GM19099 (cell line): Measurements from ENCODE around the gene BANF2.

Experiments
- POLR2A ChIP-seq: IDR thresholded peaks from 3 replicates; pipeline ENCODE4 v1.6.1; 2011; ENCODE audit warnings: low read depth; ENCODE audit not compliant: insufficient read length; ENCODE audit errors: extremely low read depth

BANF2 gene

GRCh38 chr20:17660667-17661066 lies 39.1 kb upstream of the BANF2 start:
- no peak for TF ChIP-seq POLR2A

GRCh38 chr20:17661121-17661744 lies 38.5 kb upstream of the BANF2 start:
- TF ChIP-seq POLR2A: no peak

GRCh38 chr20:17662333-17663039 lies 37.3 kb upstream of the BANF2 start:
- no peak for TF ChIP-seq POLR2A

GRCh38 chr20:17663040-17663399 lies 36.7 kb upstream of the BANF2 start:
- TF ChIP-seq POLR2A: no peak

- no peak for TF ChIP-seq POLR2A
These were observed 36.3 kb upstream of the BANF2 start for GRCh38 chr20:17663486-17663885.

GRCh38 chr20:17664025-17664633 lies 35.6 kb upstream of the BANF2 start:
- TF ChIP-seq POLR2A: no peak

GRCh38 chr20:17665756-17666155 lies 34.0 kb upstream of the BANF2 start:
- TF ChIP-seq POLR2A: no peak

- TF ChIP-seq POLR2A: no peak
These were observed 33.3 kb upstream of the BANF2 start for GRCh38 chr20:17666481-17666880.

GRCh38 chr20:17667445-17667844 lies 32.3 kb upstream of the BANF2 start:
- TF ChIP-seq POLR2A: no peak

GRCh38 chr20:17668432-17668831 lies 31.3 kb upstream of the BANF2 start:
- no peak for TF ChIP-seq POLR2A

- no peak for TF ChIP-seq POLR2A
These were observed 30.3 kb upstream of the BANF2 start for GRCh38 chr20:17669306-17669931.

- no peak for TF ChIP-seq POLR2A
These were observed 28.8 kb upstream of the BANF2 start for GRCh38 chr20:17671011-17671410.

- TF ChIP-seq POLR2A: no peak
These were observed 28.2 kb upstream of the BANF2 start for GRCh38 chr20:17671565-17671964.

- TF ChIP-seq POLR2A: no peak
These were observed 26.7 kb upstream of the BANF2 start for GRCh38 chr20:17673084-17673483.

- TF ChIP-seq POLR2A: no peak
These were observed 24.8 kb upstream of the BANF2 start for GRCh38 chr20:17674722-17675518.
